ENCODE measurements around the gene ZFAND2B. TPM values are rescaled to one million over a fixed set of nuclear protein-coding genes. Genes with fewer than 3 reads are reported as not detected.

ZFAND2B gene
- total and polyA plus RNA-seq, 2 experiments from 2014 or later: 16.3 to 30.0 TPM

GRCh38 chr2:219250049-219250781, 43.6 kb downstream of the ZFAND2B start:
- Histone ChIP-seq H3K79me2 (replicated peaks; ENCODE audit: insufficient read depth) (0 out of 2 replicates have a peak, but pooled peaks cover 4% of the 10 kb centered on the region), H3K4me3 (no peak overlapping the region), H3F3A (replicated peaks; ENCODE audit: low read depth) (no peaks in the 10 kb centered on the region; the same call in 1 of the 2 replicates), H3K9me2 (ENCODE audit: insufficient read depth) (no peaks in the 10 kb centered on the region), H4K20me1 (replicated peaks; ENCODE audit: insufficient read depth) (no peaks in the 10 kb centered on the region), H2AFZ (no peak overlapping the region), H3K27ac (ENCODE audit: low read depth) (no peak overlapping the region), H3K27me3 (ENCODE audit: insufficient read depth) (peaks cover 29% of the 10 kb centered on the region), H3K4me1 (ENCODE audit: insufficient read depth) (peaks cover 11% of the 10 kb centered on the region), H3K4me2 (no peak overlapping the region), H3K36me3 (ENCODE audit: insufficient read depth) (peaks cover 3% of the 10 kb centered on the region; the same call in 1 of the 2 replicates)
- no peak for ATAC-seq
- peak overlapping the region; percentile 75; the same call in 1 of the 2 replicates for H3K27ac Mint-ChIP-seq
- no peak for DNase-seq (ENCODE audit: low spot score)
- 0 out of 3 replicates have a peak overlapping the region, but pooled peaks have one; percentile 18 for H3K4me3 Mint-ChIP-seq
- TF ChIP-seq CTCF (conservative IDR thresholded peaks at IDR 0.05; ENCODE audit: low read depth in 2 of 2) (no peak), REST (IDR thresholded peaks at IDR 0.05; ENCODE audit: unreplicated experiment) (no peak), ZNF114 (CRISPR knock-in tag; IDR thresholded peaks at IDR 0.05) (no peak), CREB1 (CRISPR knock-in tag; IDR thresholded peaks at IDR 0.05; ENCODE audit: low read depth) (no peak), ETS1 (IDR thresholded peaks at IDR 0.05) (no peak), EZH2phosphoT487 (IDR thresholded peaks at IDR 0.05; ENCODE audit: unreplicated experiment) (no peak), POLR2AphosphoS5 (IDR thresholded peaks at IDR 0.05; ENCODE audit: low read depth) (no peak), NANOG (IDR thresholded peaks at IDR 0.05; ENCODE audit: borderline replicate concordance) (no peak), EZH2 (IDR thresholded peaks at IDR 0.05; ENCODE audit: low read depth, unreplicated experiment) (no peak), JUNB (IDR thresholded peaks at IDR 0.05; ENCODE audit: unreplicated experiment) (no peak), STAT1 (IDR thresholded peaks at IDR 0.05; ENCODE audit: unreplicated experiment) (no peak), ZNF331 (CRISPR knock-in tag; IDR thresholded peaks at IDR 0.05; ENCODE audit: low read depth) (no peak), ZNF462 (CRISPR knock-in tag; IDR thresholded peaks at IDR 0.05) (no peak)
- peaks cover 29% of the 10 kb centered on the region for H3K27me3 Mint-ChIP-seq (ENCODE audit: insufficient read depth, low read depth, poor library complexity)
- peaks cover 44% of the 10 kb centered on the region for H3K36me3 Mint-ChIP-seq (ENCODE audit: low read depth)
- H3K9me3 Mint-ChIP-seq: no peaks in the 10 kb centered on the region
- H3K4me1 Mint-ChIP-seq: peaks cover 49% of the 10 kb centered on the region

Measured in GM23338 (cell line).